Measurements from ENCODE around the gene GSKIP.

The GSKIP gene

DNA sequence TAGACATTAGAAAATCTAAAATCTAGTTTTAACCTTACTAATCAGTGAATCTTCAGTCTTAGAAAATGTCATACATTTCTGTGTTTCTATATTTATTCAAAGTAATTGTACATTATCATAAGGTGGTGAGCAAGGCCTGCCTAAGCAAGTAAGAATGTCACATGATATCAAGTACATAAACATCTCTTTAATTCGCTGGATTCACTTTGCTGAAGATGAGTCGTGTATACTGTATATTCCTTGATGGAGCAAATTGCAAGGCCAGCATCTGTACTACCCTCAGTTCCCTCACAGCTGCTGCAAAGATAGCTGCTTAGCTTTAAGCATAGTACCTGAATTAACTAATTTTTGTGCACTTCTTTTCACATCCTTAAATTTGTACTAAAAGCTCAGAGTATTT is 20.1 kb downstream of the GSKIP start:
- DNase-seq: no peak

- no peak for DNase-seq
Observed at GRCh38 chr14:96384053-96384452, 20.7 kb downstream of the GSKIP start.

DNA sequence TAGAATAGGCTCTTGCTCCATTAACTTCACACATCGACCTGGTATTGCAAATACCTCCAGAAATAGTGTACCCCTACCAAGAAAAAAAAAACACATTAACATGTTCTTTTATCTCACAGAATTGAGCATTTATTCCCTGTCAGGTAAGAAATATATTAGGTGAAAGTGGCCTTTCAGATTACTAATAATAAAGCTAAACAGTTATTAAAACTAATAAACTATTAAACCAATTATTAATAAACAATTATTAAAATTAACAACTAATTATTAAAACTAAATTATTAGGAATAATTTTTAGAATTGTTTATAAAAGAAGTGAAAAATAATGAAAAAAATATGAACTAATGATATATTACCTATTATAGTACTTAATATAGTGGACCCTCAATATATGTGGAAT is 21.4 kb downstream of the GSKIP start:
- no peak for DNase-seq

DNA sequence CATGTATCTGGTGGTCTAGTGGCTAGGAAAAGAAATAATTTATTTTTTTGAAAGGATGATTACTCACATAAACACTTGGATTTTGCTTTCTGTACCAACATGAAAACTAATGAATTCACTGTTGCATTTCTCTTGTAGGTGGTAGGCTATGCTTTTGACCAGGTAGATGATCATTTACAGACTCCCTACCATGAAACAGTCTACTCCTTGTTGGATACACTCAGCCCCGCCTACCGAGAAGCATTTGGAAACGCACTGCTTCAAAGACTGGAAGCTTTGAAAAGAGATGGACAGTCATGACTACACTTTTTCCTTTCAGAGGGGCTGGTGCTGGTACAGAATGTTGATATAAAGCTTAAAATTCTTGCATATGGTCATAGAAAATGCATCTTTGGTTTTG is 22.1 kb downstream of the GSKIP start:
- no peak for DNase-seq

DNA sequence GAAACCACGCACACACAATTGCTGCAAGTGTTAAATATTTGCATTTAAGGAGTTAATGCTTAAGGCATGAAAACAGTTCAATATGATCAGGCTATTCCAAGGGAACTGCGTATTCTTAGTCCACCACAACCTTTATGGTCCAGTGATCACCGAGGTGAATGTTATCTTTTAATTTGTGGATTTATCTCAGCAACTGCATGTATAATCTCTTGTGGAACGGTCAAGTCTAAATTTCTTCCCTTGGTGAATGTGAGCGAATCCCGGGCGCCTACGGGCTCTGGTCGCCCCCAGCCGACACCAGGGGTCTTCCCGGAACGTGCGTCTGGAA is 27.6 kb downstream of the GSKIP start:
- DNase-seq: no peak

GRCh38 chr14:96391293-96392118 is 28.2 kb downstream of the GSKIP start:
- peak; percentile 85 for DNase-seq

GRCh38 chr14:96393071-96393691 is 29.9 kb downstream of the GSKIP start:
- DNase-seq: no peak

GRCh38 chr14:96394047-96394815 is 30.9 kb downstream of the GSKIP start:
- DNase-seq: no peak

GRCh38 chr14:96398432-96398831 is 35.1 kb downstream of the GSKIP start:
- no peak for DNase-seq

DNA sequence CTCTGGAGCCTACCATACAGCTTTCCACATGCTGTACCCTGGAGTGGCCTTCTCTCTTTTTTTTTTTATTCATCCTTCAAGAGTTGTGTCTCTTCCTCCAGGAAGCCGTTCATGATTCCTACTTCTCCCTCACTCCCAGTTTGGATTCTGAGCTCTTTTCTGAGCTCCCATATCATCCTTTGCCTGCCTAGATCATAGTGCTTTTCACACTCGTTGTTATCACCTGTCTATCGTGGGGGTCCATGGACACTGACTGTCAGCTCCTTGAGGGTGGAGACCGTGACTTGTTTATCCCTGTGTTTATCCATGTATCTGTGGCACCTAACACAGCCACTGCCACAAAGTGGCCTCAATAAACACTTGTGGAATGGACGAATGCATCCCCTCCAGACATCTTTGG is 35.6 kb downstream of the GSKIP start:
- no peak for DNase-seq

DNA sequence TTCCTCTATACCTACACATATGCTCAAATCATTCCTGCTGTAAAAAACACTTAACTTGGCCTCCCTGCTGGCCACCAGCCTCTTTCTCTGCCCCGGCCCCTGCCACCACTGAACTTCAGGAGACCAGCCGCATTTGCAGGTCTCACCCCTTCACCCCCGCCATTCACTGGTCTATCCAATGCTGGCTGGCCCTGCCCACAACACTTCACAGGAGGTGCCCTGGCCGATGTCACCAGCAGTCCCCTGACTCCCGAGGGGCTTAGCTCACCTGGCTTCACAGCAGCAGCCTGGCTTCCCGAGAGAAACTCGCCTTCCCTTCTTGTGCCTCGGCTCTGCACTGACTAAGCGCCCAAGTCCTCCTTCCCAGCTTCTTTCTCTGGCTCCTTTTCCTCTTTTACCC is 36.1 kb downstream of the GSKIP start:
- DNase-seq: no peak

DNA sequence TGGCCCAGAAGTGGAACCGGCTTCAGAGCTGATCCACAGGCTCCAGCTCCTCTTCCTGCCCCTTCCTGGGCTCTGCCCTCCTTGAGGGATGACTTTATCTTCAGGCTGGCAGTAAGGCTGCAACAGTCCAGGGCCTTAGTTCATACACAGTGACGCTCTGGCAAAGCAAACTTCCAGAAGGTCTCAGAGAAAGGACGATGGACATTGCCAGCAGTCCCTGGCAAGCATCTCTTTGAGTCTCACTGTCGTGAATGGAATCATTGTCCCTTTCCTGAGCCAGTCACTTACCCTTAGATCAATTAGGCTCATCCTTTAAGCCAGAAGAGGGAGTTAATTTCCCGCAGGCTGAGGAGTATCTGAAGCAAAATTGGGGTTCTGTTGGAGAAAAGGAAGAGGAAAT is 37.2 kb downstream of the GSKIP start:
- no peak for DNase-seq

GRCh38 chr14:96403409-96403808 is 40.1 kb downstream of the GSKIP start:
- DNase-seq: no peak

GRCh38 chr14:96405677-96406076 is 42.4 kb downstream of the GSKIP start:
- no peak for DNase-seq

DNA sequence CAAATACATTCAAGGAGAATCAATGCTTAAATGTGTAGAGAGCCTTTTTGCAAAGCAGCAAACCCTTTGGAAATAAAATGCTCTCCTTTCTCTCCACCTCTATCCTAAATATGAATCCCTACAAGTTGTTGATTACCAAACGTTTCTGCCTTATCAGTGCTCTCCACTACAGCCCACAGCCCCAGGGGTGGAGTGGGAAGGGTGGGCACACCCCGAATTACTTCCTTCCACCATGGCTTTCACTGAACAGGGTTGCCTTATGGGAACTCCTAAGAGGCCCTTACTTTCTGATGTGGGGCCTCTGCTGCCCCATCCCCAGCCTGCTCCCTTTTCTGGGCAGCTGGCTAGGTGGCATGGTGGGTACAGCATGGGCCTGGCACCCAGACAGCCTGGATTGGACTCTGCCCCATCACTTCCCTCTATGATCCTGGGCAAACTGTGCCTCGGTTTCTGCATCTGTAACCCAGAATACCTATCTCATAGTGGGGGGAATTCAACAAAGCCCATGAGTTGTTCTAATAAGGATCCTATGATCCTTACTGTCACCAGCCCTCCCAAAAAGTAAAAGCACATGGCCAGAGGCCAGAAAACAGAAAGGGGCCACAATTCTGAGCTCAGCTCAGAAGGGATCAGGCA is 44.7 kb downstream of the GSKIP start:
- no peak for DNase-seq

- DNase-seq: no peak
Observed at GRCh38 chr14:96408608-96409007, 45.3 kb downstream of the GSKIP start.

DNA sequence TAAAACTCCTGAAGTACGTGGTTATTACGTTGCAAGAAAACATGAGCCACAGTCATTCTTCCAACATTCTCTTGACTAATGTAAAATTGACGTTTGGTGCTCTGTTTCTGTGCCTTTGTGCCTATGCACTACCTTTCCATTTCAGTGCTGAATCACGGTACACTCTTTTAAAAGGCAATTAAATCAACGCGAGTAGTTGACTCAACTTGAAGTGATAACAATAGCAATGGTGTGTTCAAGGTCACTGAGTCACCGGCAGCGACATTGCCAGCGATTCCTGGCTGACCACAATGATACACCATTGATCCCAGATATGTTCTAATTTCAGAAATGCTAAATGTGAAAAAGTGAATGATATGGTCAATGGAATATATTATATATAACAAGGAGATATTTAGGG is 46.4 kb downstream of the GSKIP start:
- DNase-seq: no peak

- DNase-seq: no peak
Observed at GRCh38 chr14:96410119-96410518, 46.8 kb downstream of the GSKIP start.

GRCh38 chr14:96413526-96413925 is 50.2 kb downstream of the GSKIP start:
- DNase-seq: no peak

- DNase-seq: no peak
Observed at GRCh38 chr14:96415559-96415958, 52.2 kb downstream of the GSKIP start.

GRCh38 chr14:96416292-96416691 is 53.0 kb downstream of the GSKIP start:
- DNase-seq: no peak

GRCh38 chr14:96417254-96417653 is 53.9 kb downstream of the GSKIP start:
- DNase-seq: no peak

DNA sequence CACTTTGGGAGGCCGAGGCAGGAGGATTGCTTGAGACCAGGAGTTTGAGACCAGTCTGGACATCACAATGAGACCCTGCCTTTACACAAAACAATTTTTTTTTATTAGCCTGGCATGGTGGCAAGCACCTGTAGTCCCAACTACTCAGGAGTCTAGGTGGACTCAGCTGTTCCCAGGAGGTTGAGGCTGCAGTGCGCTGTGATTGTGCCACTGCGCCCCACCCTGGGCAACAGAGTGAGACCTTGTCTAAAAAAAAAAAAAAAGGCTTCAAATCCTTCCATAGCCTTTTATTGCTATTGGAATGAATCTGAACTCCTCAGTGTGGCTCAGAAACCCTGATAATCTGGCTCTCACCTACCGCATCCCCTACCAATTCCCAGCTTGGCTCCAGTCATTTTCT is 54.7 kb downstream of the GSKIP start:
- DNase-seq: no peak

GRCh38 chr14:96421236-96421635 is 57.9 kb downstream of the GSKIP start:
- no peak for DNase-seq
